Renal cortical epithelial cell (primary cell): ENCODE measurements around the gene ZBTB47. TPM values are rescaled to one million over a fixed set of nuclear protein-coding genes. Genes with fewer than 3 reads are reported as not detected.

Source experiments
- DNase-seq: peaks from one replicate; pipeline ENCODE4 v3.0.0-alpha.2; 2011; ENCODE audit warnings: low read depth
- total RNA-seq: library from RNA; depleted of rRNA; stranded (reverse); fragments of >200 nt; gene quantifications from 2 replicates; pipeline ENCODE4 v1.2.3, GENCODE V29; 2014

Gene ZBTB47
- total RNA-seq, 1 donor from 2014 or later = 39.2 TPM

DNA sequence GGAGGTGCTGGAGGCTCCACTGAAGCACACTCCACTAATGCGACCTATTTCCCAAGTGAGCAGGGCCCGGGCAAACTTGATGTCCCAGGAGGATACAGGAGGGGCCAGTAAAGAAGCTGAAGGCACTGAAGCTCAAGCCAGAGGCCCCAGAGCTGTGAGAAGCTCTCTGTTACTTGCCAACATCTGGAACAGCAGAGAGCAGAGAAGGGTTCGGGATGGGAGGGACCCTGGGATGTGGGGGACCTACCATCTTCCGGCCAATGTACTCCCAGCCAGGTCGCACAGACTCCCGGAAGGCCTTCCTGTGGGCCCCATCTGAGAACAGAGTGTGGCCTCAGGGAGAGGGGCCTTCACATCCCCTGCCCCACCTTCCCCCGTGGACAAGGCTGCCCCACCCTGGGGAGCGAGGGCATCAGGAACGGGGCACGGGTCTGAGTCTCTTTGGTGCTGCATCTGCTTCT is 46.0 kb downstream of the ZBTB47 start:
- DNase-seq = no peak

DNA sequence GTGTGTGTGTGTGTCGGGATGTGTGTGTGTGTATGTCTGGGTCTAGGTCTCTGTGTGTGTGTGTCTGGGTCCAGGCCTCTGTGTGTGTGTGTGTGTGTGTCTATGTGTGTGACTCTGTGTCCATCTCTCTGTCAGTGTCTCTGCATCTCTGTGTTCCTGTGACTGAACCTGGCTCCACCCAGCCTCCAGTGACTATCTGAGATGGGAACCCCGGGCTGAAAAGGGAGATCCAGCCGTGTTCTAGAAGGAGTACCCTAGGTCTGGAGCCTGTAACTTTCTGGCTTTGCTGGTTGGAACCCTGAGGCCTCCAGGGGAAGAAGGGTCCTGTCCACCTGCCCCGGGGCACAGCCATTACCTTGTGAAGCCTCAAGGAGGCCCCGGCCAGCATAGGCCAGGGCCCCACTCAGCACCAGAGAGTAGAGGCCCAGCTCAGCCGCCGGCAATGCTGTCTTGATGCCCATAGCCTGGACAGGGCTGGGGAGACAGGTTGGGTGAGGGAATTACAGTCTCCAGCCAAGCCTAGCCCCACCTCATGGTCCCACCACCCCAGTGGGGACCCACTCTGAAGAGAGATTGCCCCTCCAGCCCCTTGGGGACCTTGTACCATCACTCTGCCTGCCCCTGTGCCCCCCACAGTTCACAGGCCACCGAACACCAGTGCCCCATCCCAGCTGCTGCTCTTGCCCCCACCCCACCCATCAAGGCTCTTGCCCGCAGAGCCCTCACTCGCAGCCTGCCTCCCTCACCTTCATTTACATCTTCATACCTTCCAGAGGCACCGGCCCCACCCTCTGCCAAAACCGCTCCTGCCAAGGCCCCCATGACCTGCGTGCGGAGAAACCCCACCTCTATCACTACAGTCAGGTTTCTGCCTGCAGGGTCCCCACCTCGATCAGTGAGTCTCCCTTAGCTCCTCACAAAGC is 47.1 kb downstream of the ZBTB47 start:
- no peak for DNase-seq

DNA sequence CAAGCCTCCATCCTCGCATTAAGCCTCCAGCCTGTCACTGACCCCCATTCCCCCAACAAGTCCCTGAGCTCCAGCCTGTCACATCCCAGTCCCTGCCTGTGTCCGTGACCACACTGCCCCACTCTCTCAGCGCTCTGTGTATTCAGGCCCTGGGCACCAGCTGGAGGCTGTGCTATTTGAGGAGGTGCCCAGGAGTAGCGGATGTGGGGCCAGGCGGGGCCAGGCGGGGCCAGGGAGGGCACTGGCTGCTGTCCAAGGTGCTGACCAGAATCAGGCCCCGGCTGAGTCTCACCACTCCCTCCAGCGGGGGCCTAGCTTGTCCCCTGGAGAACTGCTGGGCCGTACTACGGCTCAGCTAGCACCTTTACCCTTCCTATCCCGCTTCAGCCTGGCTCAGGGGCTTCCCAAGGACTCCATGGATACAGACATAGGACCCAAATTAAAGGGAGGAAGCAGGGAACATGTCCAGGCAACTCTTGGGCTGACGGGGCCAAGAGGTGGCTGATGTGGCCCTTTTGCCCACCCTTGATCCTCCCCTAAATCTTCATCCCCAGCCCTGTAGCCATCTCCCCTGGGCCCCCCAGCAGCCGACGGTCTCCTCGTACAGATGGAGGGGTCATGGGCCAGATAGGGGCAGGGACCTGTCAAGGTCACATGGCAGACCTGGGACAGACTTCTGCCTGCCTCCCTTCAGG is 48.0 kb downstream of the ZBTB47 start:
- DNase-seq = peak; percentile 16

DNA sequence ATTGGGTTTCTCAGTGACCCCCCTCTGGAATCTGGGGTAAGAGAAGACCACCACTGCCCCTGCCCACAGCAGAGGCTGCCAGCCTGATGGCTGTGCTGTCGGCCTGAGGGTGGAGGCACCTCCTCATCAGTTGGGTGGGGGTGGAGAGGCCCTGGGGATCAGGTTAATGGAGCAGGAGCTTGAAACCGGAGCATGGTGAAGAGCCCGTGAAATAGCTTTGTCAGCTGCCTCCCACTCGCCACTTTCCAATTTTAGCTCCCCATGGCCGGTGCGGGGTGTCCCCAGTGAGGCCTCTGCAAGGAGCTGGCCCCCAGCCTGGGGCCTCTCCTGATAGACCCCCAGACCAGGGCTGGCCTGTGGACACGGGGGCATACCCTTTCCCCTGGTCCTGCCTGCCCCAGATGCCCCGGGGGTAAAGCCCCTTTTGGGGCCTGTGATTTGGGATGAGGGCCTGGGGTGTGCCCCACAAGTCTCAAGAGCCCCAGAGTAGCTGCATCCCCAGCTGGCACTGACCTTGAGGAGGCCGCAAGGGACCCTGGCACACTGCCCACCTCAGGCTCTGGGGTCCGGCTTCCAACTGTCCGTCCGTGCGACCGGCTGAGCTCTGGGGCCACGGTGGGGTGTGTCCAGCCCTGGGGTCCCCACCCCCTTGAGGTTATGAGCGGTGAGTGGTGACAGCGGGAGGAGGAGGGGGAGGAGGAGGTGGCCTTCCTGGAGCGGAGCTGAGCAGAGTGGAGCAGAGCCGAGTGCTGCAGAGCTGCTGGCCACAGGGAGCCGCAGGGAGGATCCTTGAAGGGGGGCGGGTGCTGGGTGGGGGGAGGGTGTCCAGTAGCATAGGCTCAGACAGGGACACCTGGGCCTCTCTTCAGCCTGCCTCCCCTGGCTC is 48.8 kb downstream of the ZBTB47 start, which contains the start of gene HHATL:
Gene HHATL, minus strand, starts transcription at position 733 of the 886 bp plus-strand sequence. CDS start 1,972 bp downstream, outside the sequence.
- no peak for DNase-seq

DNA sequence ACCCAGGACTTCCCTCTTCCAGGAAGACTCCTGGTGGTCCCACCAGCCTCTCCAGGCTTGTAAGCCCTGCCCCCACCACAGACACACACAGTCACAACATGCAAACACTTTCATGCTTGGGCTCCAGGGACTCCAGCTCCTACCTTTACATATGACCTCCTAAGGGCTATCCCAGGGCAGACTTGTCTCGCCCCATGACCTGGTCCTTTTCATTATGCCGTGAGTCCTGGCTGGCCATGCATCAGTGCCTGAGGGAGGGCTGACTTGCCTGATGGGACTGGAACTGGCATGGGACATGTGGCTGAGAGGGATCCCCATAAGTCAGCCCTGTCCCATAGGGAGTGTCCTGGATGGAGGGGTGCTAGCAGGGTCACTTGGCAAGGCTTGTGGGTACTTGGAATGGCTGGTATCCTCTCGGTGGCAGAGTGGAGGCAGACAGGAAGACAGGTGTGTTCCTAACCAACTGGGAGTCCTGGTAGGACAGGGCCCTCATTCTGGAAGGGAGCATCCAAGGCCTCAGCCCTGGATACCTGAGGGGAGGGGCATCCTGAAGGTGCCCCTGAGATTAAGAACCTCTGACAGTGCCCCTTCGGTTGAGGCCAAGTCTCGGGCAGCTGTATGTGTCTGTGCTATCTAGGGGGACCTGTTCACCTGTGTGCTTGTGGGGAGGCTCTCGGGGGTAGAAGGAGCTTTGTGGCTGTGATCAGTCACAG is 49.6 kb downstream of the ZBTB47 start:
- DNase-seq = no peak

DNA sequence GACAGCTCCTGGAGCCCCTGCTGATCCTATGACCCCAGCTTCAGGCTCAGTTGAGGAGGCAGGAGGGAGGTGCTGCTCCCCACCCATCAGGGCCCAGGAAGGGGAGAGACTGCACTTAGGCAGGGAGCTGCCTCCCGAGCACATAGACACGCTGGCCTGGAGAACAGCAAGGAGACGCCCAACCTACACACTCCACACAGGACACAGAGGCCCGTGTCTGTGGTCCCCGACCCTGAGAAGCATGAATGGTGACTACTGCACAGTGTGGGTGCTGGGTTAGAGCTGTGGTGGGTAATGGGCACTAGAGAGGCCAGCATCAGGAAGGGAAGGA is 50.2 kb downstream of the ZBTB47 start:
- no peak for DNase-seq

DNA sequence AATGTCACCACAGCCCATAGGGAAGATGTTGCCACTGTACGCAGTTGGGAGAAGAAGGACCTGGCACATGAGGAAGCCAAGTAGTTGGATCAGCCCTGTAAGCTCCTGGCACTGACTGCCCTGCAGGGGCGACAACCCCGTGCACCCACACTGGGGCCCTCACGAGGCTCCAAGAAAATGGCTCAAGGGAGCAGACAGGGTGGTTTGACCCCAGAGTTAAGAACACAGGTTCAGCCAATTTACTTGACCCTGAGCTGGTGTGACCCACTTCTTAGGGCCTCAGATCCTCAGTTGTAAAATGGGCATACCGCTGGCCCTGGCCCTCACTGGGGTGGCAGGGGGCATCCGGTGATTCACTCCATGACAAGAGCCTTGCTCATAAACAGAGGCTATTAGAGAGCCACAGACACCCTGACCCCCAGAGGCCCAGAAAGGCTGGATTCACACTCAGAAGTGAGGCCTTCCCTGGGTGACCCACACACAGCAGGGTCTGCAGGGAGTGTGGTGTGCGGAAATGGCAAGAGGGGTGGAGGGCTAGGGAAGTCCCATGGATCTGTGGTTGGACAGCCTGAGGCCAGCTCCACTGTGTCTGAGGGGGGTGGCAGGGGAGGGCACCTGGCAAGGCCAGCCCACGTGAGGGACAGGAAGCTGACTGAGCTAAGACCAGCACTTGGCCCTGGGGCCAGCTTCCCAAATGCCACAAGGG is 50.8 kb downstream of the ZBTB47 start:
- DNase-seq = no peak

DNA sequence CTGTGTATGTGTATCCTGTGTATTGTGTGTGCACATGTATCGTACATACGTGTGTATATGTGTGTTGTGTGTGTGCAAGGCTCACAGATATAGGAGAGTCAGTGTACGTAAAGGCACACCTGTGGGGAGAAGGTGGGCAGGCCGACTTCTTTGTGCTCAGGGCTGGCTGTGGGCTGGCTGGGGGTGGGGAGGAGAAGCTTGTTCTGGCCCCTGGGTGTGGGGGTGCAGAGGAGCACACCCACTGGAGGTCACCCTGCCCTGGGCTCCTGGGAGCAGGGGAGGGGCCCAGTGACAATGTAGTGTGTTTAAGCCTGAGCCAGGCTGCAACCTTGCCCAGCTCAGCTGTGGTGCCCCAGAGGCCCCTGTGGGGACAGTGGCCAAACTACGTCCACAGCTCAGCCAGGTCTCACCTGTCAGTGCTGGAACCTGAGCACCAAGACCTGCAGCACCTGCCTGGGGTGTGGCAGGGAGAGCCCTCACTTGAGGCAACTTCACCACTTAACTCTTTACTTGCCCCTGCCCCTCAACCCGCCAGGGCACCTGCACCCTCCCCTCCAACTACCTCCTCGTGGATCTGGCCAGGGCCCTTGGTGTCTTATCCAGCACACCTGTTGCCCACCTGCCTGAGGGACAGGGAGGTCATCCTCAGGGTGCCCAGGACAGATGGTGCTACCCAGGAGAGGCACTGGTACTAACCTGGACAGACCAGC is 51.7 kb downstream of the ZBTB47 start:
- DNase-seq = no peak

DNA sequence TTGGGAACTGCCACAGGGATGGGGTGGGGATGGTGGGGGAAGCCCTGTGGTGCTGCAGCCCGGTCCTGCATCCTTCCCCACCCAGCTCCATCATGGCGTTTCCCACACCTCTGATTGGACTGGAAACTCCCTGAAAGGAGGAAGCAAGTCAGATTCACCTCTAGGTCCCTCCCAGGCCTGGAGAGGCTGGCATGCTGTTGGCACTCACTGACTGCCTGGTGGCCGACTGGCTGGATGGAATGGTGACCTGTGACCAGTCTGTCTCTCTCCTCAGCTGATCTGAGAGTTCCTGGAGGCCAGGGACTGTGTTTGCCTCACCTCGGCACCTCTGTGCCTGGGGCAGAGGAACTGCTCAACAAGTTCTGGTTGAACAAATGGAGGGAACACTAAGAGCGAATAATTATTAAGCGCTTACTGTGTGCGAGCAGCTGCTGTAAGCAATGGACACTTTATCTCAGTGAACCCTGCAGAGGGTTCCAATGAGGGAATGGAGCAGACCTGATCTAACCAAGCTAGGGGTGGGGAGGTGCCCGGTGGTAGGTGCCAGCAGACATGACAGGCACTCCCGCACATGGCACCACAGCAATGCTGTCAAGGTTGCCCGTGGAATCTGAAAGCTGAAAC is 52.6 kb downstream of the ZBTB47 start:
- DNase-seq = no peak

DNA sequence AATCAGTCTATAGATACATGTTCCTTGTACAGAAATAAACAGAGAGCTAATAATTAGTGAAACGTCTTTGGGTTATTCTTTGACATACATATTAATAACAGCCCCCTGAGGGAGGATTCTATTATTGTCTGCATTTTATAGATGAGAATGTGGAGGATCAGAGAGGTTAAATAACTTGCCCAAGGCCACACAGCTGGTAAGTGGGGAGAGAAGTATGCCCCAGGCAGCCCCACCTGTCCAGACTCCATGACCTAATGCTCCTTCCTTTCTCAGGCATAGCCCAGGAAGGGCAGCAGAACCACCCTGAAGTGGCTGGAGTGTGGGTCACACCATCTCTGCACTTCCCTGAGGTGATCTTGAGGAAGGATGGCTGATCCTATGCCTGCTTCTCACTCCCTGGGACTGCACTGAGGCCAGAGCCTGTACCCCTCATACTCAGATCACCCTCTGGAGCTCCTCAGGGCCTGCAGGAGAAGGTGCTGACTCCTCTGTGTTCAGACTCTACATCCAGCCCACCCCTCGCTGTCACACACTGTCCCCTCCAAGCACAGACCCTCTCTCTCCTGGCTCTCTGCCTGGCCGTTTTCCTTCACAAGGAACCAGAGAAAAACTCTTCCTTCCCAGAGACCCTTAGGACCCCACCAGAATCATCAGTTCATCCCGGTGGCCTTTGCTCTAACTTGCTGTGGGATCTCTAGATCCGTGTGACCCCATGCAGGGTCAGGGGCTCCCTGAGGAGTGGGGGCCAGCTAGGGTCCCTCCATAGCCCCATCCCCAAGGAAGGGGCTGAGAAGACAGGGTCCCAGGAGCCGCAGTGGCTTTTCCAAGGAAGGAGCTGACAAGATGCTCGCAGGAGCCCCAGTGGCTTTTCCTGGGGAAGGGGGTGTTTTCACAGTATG is 53.5 kb downstream of the ZBTB47 start:
- no peak for DNase-seq

DNA sequence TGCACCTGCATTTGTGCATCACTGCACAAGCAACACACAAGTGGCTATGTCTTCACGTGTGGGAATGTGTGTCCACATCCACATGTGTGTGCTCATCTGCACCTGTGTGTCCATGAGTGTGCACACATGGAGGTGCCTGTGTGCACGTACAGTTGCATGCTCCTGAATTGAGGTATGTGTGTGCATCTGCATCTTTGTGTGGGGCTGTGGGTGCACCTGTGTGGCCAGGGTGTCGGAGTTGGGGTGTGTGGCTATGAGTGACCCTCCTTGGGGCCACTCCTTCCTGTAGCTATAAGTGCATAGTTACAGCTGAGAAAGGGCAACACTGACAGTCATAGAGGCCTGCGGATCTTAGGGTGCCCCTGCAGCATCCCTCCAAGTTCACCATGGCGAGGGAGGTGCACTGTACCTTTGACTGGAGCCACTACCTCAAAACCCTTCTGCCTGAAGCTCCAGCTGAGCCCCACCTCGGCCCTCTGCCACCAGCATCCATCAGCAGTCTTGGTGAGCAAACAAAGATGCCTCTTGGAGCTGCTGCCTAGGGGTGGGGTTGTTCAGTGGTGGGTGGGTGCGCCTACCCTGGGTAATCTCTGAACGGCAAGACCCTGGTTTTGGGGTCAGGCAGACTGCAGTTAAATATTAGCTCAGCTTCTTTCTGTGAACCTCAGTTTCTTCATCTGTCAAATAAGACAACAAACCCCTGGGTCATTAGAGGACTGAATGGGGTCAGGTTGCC is 54.3 kb downstream of the ZBTB47 start:
- no peak for DNase-seq

DNA sequence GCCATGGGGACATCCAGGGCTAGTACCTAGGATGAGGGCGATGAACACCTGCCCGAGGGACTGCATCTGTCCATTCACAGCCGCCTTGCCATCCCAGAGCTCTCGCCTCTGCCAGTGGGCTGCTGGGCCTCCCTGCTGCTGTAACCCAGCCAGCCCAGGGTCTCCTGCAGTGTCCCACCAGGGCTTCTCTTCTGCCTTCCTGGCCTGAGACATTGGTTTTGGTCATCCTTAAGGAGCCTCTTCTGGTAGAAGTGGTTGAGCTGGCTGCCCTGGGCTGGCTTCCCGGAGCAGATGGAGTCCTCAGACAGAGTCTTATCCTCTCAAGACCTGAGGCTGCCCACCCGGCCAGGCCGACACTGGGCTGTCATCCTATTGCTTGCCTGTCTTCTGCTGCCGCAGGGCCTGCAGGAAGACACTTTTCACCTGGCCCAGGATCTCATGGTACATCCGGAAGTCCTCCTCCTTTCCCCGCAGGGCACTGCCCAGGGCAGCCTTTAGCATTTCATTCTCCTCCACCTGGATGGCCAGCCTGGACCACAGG is 55.2 kb downstream of the ZBTB47 start:
- DNase-seq = no peak

DNA sequence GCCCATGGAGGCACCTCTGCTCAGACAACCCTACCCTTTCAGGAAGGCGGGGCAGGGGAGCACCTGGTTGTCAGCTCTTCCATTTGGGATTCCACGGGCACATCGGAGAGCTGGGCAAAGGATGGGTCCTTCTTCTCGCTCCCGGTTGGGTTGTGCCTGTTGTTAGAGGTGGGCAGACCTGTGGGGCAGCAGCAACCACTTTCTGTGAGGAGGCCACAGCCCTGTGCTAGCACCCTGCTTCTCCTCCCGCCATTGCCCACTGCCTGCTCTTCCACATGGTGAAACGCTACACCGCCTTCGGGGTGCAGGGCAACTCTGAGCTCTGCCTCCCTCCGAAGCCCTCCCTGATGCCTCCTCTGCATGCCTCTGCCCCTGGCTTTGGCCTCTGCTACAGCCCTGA is 56.1 kb downstream of the ZBTB47 start:
- DNase-seq = no peak

DNA sequence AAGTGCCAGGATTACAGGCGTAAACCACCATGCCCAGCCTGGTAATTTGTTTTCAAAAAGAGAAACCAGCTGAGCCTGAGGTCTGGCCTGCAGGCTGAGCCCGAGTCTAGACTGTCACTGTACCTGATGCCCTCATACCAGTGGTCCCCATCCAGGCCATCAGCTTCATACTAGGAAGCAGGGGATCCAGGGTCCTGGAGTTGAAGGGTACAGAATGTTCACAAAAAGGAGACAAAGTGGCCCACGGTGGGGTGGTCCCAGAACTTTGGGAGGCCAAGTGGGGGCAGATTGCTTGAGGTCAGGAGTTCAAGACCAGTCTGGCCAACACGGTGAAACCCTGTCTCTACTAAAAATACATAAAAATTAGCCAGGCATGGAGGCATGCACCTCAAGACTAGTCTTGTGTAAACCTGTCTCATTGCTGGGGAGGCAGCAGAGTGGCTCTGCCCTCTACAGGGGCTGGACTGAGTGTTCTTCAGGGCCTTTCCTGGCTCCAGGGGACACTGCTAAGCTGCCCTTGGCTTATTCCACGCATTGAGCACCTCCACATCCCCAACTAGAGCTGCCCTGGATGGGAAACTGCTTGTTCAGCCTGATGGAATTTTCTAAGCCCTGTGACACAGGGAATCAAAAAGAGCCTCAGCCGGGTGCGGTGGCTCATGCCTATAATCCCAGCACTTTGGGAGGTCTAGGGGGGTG is 57.0 kb downstream of the ZBTB47 start:
- DNase-seq = no peak

DNA sequence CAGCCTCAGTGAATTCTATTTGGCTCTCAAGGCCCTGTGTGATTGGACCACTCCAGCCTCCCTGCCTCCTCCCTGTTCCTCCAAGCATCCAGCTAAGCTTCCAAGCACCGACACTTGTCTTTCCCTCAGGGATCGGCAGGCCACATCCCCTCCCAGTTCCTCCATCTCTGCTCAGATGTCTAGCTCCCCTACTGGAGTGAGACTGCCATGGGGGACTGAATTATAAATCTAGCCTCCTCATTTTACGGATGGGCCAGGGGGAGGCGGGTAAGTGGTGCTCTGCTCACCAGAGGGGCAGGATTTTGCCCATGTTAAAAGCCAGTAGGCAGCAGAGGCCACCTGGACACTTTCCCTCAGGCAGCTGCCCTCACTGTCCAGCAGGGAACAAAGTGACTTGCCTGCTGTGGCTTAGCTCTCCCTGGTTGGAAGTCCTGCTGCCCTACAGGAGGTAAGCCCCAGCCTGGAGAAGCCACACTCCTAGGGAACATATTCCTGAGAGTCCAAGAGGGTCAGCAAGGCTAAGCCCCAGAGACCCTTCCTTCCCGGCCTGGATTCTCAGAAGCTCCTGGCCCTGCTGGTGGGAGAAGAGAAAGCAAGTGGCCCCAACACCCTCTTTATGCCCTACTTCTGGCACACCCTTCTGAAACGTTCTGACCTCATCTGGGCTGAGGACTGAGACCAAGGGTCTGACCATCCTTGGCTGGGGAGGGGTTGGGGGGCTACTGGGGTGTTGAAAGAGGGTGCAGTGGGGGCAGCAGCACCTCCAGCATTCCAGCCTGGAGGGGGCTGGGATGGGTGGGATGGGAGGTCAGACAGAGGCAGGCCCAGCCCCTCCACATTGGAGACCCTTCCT is 58.2 kb downstream of the ZBTB47 start:
- no peak for DNase-seq

DNA sequence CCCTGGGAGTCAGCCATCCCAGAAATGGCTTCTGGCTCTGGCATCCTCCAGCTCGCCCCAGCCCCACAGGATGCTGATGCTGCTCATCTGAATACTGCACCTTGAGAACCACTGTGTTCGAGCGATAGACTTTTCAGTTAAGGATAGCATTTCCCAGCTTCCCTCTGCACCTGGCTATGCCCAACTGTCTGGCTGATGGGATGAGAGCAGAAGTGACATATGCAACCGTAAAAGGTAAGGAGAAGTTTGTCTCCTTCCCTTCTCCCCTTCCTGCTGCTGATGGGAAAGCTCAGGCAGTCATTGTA is 58.8 kb downstream of the ZBTB47 start:
- no peak for DNase-seq
